Measurements from ENCODE around the gene PCGF5. TPM values are rescaled to one million over a fixed set of nuclear protein-coding genes. Genes with fewer than 3 reads are reported as not detected.

PCGF5 gene
- total and polyA plus RNA-seq, 9 of the 15 experiments (the other 6 are each of a cell fraction or from before 2014, with no cell fraction given): 10.9 to 40.0 (median 20.3) TPM

DNA sequence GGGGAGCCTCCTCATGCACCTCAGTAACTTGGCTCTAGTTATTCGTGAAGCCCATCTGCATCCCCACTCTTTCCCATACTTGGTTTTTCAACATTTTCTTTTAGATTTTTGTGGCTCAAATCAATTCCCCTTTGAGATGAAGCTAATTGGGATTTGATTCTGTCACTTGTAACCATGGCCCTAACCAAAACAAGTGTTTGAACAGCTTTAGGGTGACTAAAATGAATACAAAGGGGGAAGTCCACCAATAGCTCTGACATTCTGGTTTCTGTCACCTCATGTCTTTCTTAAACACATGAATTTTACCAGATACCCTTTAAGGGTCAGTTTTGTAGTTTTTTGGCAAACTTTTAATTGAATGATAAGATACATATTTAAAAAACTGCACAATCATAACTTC is 87.0 kb downstream of the PCGF5 start:
- no peak for ATAC-seq
- in situ Hi-C loops (cut with MboI): no loop called here
- FAIRE-seq: no peak

More for the DNA sequence above, 87.0 kb downstream of the PCGF5 start:
- TF ChIP-seq, protein P1, sequence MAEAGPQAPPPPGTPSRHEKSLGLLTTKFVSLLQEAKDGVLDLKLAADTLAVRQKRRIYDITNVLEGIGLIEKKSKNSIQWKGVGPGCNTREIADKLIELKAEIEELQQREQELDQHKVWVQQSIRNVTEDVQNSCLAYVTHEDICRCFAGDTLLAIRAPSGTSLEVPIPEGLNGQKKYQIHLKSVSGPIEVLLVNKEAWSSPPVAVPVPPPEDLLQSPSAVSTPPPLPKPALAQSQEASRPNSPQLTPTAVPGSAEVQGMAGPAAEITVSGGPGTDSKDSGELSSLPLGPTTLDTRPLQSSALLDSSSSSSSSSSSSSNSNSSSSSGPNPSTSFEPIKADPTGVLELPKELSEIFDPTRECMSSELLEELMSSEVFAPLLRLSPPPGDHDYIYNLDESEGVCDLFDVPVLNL (CRISPR knock-in tag; IDR thresholded peaks at IDR 0.05; ENCODE audit: low read depth): no peak
- TF ChIP-seq HDAC3 (IDR thresholded peaks at IDR 0.05; ENCODE audit: borderline replicate concordance, partially characterized antibody) (no peak), NCOA6 (IDR thresholded peaks at IDR 0.05) (no peak), USF2 (CRISPR knock-in tag; IDR thresholded peaks at IDR 0.05) (no peak), ZBTB49 (CRISPR knock-in tag; IDR thresholded peaks at IDR 0.05; ENCODE audit: borderline replicate concordance) (no peak), ZNF184 (CRISPR knock-in tag; IDR thresholded peaks at IDR 0.05) (no peak), TFAP4 (CRISPR knock-in tag; IDR thresholded peaks at IDR 0.05; ENCODE audit: borderline replicate concordance) (no peak), KLF1 (tag; IDR thresholded peaks at IDR 0.05) (no peak)
- TF ChIP-seq, protein P2, sequence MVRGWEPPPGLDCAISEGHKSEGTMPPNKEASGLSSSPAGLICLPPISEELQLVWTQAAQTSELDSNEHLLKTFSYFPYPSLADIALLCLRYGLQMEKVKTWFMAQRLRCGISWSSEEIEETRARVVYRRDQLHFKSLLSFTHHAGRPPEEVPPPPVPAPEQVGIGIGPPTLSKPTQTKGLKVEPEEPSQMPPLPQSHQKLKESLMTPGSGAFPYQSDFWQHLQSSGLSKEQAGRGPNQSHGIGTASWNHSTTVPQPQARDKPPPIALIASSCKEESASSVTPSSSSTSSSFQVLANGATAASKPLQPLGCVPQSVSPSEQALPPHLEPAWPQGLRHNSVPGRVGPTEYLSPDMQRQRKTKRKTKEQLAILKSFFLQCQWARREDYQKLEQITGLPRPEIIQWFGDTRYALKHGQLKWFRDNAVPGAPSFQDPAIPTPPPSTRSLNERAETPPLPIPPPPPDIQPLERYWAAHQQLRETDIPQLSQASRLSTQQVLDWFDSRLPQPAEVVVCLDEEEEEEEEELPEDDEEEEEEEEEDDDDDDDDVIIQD (CRISPR knock-in tag; IDR thresholded peaks at IDR 0.05): no peak
- TF ChIP-seq, protein P3, sequence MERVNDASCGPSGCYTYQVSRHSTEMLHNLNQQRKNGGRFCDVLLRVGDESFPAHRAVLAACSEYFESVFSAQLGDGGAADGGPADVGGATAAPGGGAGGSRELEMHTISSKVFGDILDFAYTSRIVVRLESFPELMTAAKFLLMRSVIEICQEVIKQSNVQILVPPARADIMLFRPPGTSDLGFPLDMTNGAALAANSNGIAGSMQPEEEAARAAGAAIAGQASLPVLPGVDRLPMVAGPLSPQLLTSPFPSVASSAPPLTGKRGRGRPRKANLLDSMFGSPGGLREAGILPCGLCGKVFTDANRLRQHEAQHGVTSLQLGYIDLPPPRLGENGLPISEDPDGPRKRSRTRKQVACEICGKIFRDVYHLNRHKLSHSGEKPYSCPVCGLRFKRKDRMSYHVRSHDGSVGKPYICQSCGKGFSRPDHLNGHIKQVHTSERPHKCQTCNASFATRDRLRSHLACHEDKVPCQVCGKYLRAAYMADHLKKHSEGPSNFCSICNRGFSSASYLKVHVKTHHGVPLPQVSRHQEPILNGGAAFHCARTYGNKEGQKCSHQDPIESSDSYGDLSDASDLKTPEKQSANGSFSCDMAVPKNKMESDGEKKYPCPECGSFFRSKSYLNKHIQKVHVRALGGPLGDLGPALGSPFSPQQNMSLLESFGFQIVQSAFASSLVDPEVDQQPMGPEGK (CRISPR knock-in tag; IDR thresholded peaks at IDR 0.05; ENCODE audit: borderline replicate concordance): no peak
- intact Hi-C loops (cut with micrococcal nuclease): no loop called here
- Histone ChIP-seq H3K4me1 (replicated peaks in 1 of 2; ENCODE audit: control insufficient read depth in 2 of 2, insufficient read depth in 2 of 2, low read length in 2 of 2) (peaks cover 1 to 4% of the 10 kb centered on the region in 2 experiments; a peak in 3 of 5 replicates), H3K79me2 (ENCODE audit: control insufficient read depth, insufficient read depth, low read length) (no peaks in the 10 kb centered on the region), H4K20me1 (replicated peaks; ENCODE audit: control insufficient read depth, insufficient read depth, low read length) (no peaks in the 10 kb centered on the region), H2AFZ (ENCODE audit: low read depth, low read length) (no peak overlapping the region), H3K9me1 (ENCODE audit: control insufficient read depth, insufficient read depth, low read length) (no peaks in the 10 kb centered on the region), H3K4me3 (no peak overlapping the region), H3K9ac (ENCODE audit: insufficient read depth in 1 of 2, low read depth in 2 of 2, low read length in 2 of 2) (no peak overlapping the region), H3K27me3 (ENCODE audit: control insufficient read depth in 2 of 2, insufficient read depth in 2 of 2, low read length in 2 of 2) (no peaks in the 10 kb centered on the region), H3K4me2 (ENCODE audit: insufficient read depth, low read length) (no peak overlapping the region), H3K27ac (ENCODE audit: extremely low read depth, low read depth, low read length) (no peak overlapping the region), H3K36me3 (ENCODE audit: control insufficient read depth, insufficient read depth, low read length) (no peaks in the 10 kb centered on the region), H3K9me3 (replicated peaks; ENCODE audit: control insufficient read depth, insufficient read depth, low read depth, low read length) (no peaks in the 10 kb centered on the region)
- BruUV-seq (replicated peaks): no TSS peak
- DNase-seq (ENCODE audit: extremely low read depth in 1 of 4, low spot score in 3 of 4): no peak
- CTCF ChIA-PET (ENCODE audit: low intra/inter-chr PET ratio): no interaction called here
- POLR2A ChIA-PET: interaction anchor here (0.9 kb wide), 1 partner anchor 15 kb away, joined by 3 read pairs; no protein-coding TSS in a partner anchor
- WGBS (ENCODE audit: insufficient coverage, low coverage, missing lambda C conversion rate): no CpG with 5 or more reads among the region's 1 CpG
